Ecto neural progenitor cell (in vitro differentiated cells): ENCODE results near the gene CDY1B.
"Not testable (repeated sequence)": the region's sequence is repeated elsewhere in the genome, so short reads cannot be mapped to it uniquely, and the experiment has no call there.

Experiments used
- DNase-seq: peaks from one replicate; pipeline ENCODE4 v3.0.0-alpha.2; 2018; ENCODE audit warnings: low spot score

The CDY1B gene

GRCh38 chrY:24047919-24048318 is at the start of gene CDY1B:
Gene CDY1B, minus strand, starts transcription at chrY:24048019. Its CDS starts 331 bp downstream, at chrY:24047688.
- not testable (repeated sequence) for DNase-seq

- not testable (repeated sequence) for DNase-seq
Measured at GRCh38 chrY:24049525-24049924, 1.7 kb upstream of the CDY1B start.

- not testable (repeated sequence) for DNase-seq
Measured at GRCh38 chrY:24043209-24043608, 4.6 kb downstream of the CDY1B start.

GRCh38 chrY:24039008-24039718 is 8.7 kb downstream of the CDY1B start:
- DNase-seq = not testable (repeated sequence)

- DNase-seq = not testable (repeated sequence)
Measured at GRCh38 chrY:24026212-24027103, 21.4 kb downstream of the CDY1B start.
